GM12878 (cell line): ENCODE measurements around the gene XRCC6. TPM values are rescaled to one million over a fixed set of nuclear protein-coding genes. Genes with fewer than 3 reads are reported as not detected.

Source experiments
- BACH1 ChIP-seq: fragments of 450-650 bp; IDR thresholded peaks from 2 replicates; pipeline ENCODE4 v1.6.1; 2017; ENCODE audit warnings: mild to moderate bottlenecking, borderline replicate concordance
- CHD1 ChIP-seq: IDR thresholded peaks from 2 replicates; pipeline ENCODE4 v1.6.1; 2012; ENCODE audit warnings: low read depth, low read length, improper control_type of control experiment
- CREB1 ChIP-seq: IDR thresholded peaks from 2 replicates; pipeline ENCODE4 v1.6.1; 2012; ENCODE audit warnings: low read depth, mild to moderate bottlenecking, inconsistent platforms
- ETV6 ChIP-seq, 2 experiments: fragments of 450-650 bp in 1 of 2; IDR thresholded peaks in 1 of 2; conservative IDR thresholded peaks in 1 of 2; 2 replicates each; pipeline ENCODE4 v1.6.1; 2014; ENCODE audit warnings: antibody characterized with exemption in 1 of 2, borderline replicate concordance in 1 of 2, low read depth in 1 of 2, mild to moderate bottlenecking in 1 of 2, moderate library complexity in 1 of 2
- EZH2 ChIP-seq: IDR thresholded peaks from 2 replicates; pipeline ENCODE4 v1.6.1; 2012; ENCODE audit warnings: low read depth, mild to moderate bottlenecking, control low read depth, inconsistent platforms, low read length, borderline replicate concordance; ENCODE audit not compliant: control insufficient read depth
- KLF5 ChIP-seq: fragments of 450-650 bp; IDR thresholded peaks from 2 replicates; pipeline ENCODE4 v1.6.1; 2014; ENCODE audit warnings: mild to moderate bottlenecking; ENCODE audit not compliant: partially characterized antibody
- LARP7 ChIP-seq: fragments of 450-650 bp; IDR thresholded peaks from 2 replicates; pipeline ENCODE4 v1.6.1; 2017; ENCODE audit warnings: mild to moderate bottlenecking
- MTA3 ChIP-seq: IDR thresholded peaks from 2 replicates; pipeline ENCODE4 v1.6.1; 2012; ENCODE audit warnings: low read length, inconsistent platforms, borderline replicate concordance
- NFIC ChIP-seq: IDR thresholded peaks from 2 replicates; pipeline ENCODE4 v1.6.1; 2012; ENCODE audit warnings: low read depth, mild to moderate bottlenecking, inconsistent platforms, low read length, moderate library complexity
- NFYA ChIP-seq: IDR thresholded peaks from 2 replicates; pipeline ENCODE4 v1.6.1; 2011; ENCODE audit warnings: low read depth, mild to moderate bottlenecking, low read length, improper control_type of control experiment, borderline replicate concordance
- NFYB ChIP-seq: IDR thresholded peaks from 2 replicates; pipeline ENCODE4 v1.6.1; 2011; ENCODE audit warnings: low read depth, mild to moderate bottlenecking, low read length, improper control_type of control experiment, moderate library complexity; ENCODE audit not compliant: insufficient read depth
- NR2F1 ChIP-seq: fragments of 450-650 bp; conservative IDR thresholded peaks from 2 replicates; pipeline ENCODE4 v1.6.1; 2017; ENCODE audit warnings: mild to moderate bottlenecking
- SP1 ChIP-seq: IDR thresholded peaks from one replicate; pipeline ENCODE4 v1.6.1; 2011; ENCODE audit warnings: low read depth, low read length
- TBL1XR1 ChIP-seq: IDR thresholded peaks from 2 replicates; pipeline ENCODE4 v1.6.1; 2012; ENCODE audit warnings: low read depth, low read length, improper control_type of control experiment
- WRNIP1 ChIP-seq: IDR thresholded peaks from 2 replicates; pipeline ENCODE4 v1.6.1; 2011; ENCODE audit warnings: low read depth, low read length, improper control_type of control experiment, borderline replicate concordance
- polyA plus RNA-seq, 11 experiments: library from polyadenylated mRNA; depleted of rRNA in 4 of 11; unstranded in 6 of 11; stranded (reverse) in 5 of 11; fragments of >200 nt; fragmentation: Nextera tagmentation in 4 of 11; fragmentation: Illumina TruSeq in 1 of 11; extraction: Ambion mirVana in 4 of 11; extraction: Trizol in 1 of 11; gene quantifications; 1 replicate in 1 of 11; 2 replicates in 10 of 11; pipeline versions ENCODE4 v1.2.1 to v1.2.3, GENCODE V29; 2011 to 2016; ENCODE audit warnings: inconsistent platforms in 2 of 11, missing spikeins in 2 of 11, low read depth in 1 of 11
- total RNA-seq, 4 experiments: library from RNA; depleted of rRNA in 3 of 4; stranded (reverse); fragments of >200 nt in 3 of 4; fragmentation: Illumina TruSeq in 1 of 4; extraction: Trizol in 1 of 4; gene quantifications; 2 replicates each; pipeline versions ENCODE4 v1.2.1 to v1.2.3, GENCODE V29; 2013 to 2021
- TF ChIP-seq, protein P1 (sequence below): fragments of 450-650 bp; IDR thresholded peaks from 2 replicates; pipeline ENCODE4 v1.6.1; 2017; ENCODE audit warnings: mild to moderate bottlenecking, moderate library complexity
- TF ChIP-seq, protein P2 (sequence below): fragments of 450-650 bp; IDR thresholded peaks from 2 replicates; pipeline ENCODE4 v1.6.1; 2017; ENCODE audit warnings: borderline replicate concordance
- TF ChIP-seq, protein P3 (sequence below): IDR thresholded peaks from 2 replicates; pipeline ENCODE4 v1.6.1; 2011; ENCODE audit warnings: low read depth, mild to moderate bottlenecking, low read length, moderate library complexity, borderline replicate concordance; ENCODE audit errors: extremely low read depth
- TF ChIP-seq, protein P4 (sequence below): fragments of 450-650 bp; formaldehyde crosslinking; IDR thresholded peaks from 2 replicates; pipeline ENCODE4 v1.4.0; 2020; ENCODE audit warnings: mild to moderate bottlenecking, moderate library complexity

XRCC6 gene
- total and polyA plus RNA-seq, 10 of the 15 experiments (the other 5 are each of a cell fraction or from before 2014, with no cell fraction given) = 186 to 718 (median 348) TPM

DNA sequence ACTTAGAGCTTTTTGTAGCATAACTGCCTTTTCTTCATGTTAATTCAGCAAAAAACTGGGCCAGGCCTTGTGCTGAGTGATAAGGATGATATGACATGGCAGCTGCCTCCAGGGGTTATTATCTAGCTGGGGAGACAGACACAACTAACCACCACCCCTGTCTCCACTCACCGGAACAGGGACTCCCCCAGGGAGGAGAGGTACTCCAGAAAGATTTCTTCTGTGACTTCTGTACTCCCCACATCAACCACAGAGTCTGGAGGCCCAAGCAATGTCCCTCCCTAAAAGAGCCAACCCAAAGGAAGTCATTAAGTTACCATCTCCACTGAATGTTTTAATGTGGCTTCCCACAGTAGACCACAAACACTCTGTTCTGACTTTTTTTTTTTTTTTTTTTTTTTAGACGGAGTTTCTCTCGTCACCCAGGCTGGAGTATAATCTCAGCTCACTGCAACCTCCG, 17.2 kb upstream of the XRCC6 start (continued):
- TF ChIP-seq, protein P1, sequence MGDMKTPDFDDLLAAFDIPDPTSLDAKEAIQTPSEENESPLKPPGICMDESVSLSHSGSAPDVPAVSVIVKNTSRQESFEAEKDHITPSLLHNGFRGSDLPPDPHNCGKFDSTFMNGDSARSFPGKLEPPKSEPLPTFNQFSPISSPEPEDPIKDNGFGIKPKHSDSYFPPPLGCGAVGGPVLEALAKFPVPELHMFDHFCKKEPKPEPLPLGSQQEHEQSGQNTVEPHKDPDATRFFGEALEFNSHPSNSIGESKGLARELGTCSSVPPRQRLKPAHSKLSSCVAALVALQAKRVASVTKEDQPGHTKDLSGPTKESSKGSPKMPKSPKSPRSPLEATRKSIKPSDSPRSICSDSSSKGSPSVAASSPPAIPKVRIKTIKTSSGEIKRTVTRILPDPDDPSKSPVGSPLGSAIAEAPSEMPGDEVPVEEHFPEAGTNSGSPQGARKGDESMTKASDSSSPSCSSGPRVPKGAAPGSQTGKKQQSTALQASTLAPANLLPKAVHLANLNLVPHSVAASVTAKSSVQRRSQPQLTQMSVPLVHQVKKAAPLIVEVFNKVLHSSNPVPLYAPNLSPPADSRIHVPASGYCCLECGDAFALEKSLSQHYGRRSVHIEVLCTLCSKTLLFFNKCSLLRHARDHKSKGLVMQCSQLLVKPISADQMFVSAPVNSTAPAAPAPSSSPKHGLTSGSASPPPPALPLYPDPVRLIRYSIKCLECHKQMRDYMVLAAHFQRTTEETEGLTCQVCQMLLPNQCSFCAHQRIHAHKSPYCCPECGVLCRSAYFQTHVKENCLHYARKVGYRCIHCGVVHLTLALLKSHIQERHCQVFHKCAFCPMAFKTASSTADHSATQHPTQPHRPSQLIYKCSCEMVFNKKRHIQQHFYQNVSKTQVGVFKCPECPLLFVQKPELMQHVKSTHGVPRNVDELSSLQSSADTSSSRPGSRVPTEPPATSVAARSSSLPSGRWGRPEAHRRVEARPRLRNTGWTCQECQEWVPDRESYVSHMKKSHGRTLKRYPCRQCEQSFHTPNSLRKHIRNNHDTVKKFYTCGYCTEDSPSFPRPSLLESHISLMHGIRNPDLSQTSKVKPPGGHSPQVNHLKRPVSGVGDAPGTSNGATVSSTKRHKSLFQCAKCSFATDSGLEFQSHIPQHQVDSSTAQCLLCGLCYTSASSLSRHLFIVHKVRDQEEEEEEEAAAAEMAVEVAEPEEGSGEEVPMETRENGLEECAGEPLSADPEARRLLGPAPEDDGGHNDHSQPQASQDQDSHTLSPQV = no peak
- TF ChIP-seq BACH1 (no peak), TBL1XR1 (peak; percentile 96), NR2F1 (peak; percentile 86), CHD1 (no peak), ETV6 (conservative IDR thresholded peaks at IDR 0.05 in 1 of 2, IDR thresholded peaks at IDR 0.05 in 1 of 2; ENCODE audit: borderline replicate concordance in 1 of 2, low read depth in 1 of 2) (peak in 1 of 2 experiments; percentile 42; a peak in 1 of 4 replicates), LARP7 (no peak), WRNIP1 (no peak), SP1 (no peak), NFYB (no peak), NFYA (no peak), NFIC (peak; percentile 93), KLF5 (no peak), CREB1 (peak; percentile 50; the same call in 1 of the 2 replicates), MTA3 (peak; percentile 95), EZH2 (no peak)
- TF ChIP-seq, protein P2, sequence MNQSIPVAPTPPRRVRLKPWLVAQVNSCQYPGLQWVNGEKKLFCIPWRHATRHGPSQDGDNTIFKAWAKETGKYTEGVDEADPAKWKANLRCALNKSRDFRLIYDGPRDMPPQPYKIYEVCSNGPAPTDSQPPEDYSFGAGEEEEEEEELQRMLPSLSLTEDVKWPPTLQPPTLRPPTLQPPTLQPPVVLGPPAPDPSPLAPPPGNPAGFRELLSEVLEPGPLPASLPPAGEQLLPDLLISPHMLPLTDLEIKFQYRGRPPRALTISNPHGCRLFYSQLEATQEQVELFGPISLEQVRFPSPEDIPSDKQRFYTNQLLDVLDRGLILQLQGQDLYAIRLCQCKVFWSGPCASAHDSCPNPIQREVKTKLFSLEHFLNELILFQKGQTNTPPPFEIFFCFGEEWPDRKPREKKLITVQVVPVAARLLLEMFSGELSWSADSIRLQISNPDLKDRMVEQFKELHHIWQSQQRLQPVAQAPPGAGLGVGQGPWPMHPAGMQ = no peak
- TF ChIP-seq, protein P3, sequence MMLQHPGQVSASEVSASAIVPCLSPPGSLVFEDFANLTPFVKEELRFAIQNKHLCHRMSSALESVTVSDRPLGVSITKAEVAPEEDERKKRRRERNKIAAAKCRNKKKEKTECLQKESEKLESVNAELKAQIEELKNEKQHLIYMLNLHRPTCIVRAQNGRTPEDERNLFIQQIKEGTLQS = no peak
- TF ChIP-seq, protein P4, sequence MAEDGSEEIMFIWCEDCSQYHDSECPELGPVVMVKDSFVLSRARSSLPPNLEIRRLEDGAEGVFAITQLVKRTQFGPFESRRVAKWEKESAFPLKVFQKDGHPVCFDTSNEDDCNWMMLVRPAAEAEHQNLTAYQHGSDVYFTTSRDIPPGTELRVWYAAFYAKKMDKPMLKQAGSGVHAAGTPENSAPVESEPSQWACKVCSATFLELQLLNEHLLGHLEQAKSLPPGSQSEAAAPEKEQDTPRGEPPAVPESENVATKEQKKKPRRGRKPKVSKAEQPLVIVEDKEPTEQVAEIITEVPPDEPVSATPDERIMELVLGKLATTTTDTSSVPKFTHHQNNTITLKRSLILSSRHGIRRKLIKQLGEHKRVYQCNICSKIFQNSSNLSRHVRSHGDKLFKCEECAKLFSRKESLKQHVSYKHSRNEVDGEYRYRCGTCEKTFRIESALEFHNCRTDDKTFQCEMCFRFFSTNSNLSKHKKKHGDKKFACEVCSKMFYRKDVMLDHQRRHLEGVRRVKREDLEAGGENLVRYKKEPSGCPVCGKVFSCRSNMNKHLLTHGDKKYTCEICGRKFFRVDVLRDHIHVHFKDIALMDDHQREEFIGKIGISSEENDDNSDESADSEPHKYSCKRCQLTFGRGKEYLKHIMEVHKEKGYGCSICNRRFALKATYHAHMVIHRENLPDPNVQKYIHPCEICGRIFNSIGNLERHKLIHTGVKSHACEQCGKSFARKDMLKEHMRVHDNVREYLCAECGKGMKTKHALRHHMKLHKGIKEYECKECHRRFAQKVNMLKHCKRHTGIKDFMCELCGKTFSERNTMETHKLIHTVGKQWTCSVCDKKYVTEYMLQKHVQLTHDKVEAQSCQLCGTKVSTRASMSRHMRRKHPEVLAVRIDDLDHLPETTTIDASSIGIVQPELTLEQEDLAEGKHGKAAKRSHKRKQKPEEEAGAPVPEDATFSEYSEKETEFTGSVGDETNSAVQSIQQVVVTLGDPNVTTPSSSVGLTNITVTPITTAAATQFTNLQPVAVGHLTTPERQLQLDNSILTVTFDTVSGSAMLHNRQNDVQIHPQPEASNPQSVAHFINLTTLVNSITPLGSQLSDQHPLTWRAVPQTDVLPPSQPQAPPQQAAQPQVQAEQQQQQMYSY = no peak
